Measurements from ENCODE around the gene BHLHE40. TPM values are rescaled to one million over a fixed set of nuclear protein-coding genes. Genes with fewer than 3 reads are reported as not detected.

Gene BHLHE40
- total RNA-seq, 1 donor from 2014 or later = 52.2 TPM

DNA sequence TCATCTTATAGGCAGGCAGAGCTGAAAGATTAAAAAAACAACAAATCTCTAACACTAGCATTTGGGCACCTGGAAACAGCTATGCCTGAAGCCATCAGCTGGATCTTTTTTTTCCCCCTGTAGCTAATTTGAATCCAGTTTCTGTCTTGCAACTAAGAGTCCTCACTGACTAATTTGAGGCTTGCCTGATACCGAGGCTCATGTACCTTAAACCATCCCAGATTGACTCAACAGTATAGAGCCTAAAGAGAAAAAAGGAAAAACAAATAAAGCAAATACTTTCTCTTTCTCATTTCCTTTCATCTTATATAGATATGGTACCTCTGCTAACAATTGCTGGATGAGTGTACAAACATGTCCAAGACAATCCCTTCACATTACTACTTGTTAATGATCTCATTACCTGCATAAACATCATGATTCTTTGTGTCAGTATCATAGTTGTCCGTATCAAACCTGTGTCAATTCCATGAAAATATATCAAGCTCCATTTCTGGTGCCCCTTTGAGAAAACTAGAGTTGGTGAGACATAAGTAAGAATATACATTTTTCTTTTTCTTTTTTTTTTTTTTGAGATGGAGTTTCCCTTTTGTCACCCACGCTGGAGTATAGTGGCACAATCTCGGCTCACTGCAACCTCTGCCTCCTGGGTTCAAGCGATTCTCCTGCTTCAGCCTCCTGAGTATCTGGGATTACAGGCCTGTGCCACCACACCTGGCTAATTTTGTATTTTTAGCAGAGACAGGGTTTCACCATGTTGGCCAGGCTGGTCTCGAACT is 43.1 kb downstream of the BHLHE40 start:
- H3K36me3 ChIP-seq = no peaks in the 10 kb centered on the region
- peaks cover 2 to 30% of the 10 kb centered on the region in 2 donors for H3K4me1 ChIP-seq
- TF ChIP-seq, protein P1, sequence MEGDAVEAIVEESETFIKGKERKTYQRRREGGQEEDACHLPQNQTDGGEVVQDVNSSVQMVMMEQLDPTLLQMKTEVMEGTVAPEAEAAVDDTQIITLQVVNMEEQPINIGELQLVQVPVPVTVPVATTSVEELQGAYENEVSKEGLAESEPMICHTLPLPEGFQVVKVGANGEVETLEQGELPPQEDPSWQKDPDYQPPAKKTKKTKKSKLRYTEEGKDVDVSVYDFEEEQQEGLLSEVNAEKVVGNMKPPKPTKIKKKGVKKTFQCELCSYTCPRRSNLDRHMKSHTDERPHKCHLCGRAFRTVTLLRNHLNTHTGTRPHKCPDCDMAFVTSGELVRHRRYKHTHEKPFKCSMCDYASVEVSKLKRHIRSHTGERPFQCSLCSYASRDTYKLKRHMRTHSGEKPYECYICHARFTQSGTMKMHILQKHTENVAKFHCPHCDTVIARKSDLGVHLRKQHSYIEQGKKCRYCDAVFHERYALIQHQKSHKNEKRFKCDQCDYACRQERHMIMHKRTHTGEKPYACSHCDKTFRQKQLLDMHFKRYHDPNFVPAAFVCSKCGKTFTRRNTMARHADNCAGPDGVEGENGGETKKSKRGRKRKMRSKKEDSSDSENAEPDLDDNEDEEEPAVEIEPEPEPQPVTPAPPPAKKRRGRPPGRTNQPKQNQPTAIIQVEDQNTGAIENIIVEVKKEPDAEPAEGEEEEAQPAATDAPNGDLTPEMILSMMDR (IDR thresholded peaks at IDR 0.05) = no peak
- no peak overlapping the region for H3K4me3 ChIP-seq
- H3K27me3 ChIP-seq = no peaks in the 10 kb centered on the region
- DNase-seq (ENCODE audit: low spot score in 2 of 2) = no peak
- H3K27ac ChIP-seq = peak overlapping the region; percentile 88 to 94
- H3K9me3 ChIP-seq = no peaks in the 10 kb centered on the region
- intact Hi-C loops (cut with DNase I) = loop anchor here (2.0 to 10.0 kb wide), 3 partner anchors 28 to 438 kb away; no protein-coding TSS in a partner anchor

DNA sequence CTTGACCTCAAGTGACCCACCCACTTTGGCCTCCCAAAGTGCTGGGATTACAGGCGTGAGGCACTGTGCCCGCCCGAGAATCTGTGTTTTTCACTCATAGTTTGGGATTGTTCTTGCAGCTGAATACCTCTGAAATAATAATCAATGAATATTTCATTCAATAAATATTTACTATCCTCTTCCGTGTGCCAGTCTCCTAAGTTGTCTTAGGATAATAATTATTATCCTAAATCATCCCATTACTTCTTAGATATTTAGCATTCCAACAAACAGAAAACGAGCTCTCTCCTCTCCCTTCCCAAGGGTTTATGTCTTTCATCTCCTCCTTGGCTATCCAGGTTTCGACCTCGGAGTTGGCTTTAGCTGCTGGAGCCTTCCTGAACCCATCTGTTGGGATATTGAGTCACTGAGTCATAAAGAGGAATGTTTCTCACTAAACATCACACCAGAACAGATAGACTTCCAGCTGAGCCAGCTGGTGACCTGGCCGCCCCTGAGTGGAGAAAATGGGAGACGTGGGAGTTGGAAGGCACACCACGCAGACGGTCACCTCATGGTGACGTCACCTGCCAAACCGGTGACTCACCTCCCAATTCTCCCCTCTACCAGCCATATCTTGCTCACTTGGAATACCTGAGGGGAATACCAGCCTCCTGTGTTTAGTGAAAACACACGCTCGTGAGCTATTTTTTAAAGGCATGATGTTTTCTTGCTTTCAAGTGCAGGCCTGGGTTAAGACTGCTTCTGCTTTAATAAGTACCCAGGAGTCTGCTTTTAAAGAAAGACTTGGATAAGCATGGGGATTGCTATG is 43.9 kb downstream of the BHLHE40 start:
- intact Hi-C loops (cut with DNase I) = loop anchor here (2.0 to 10.0 kb wide), 3 partner anchors 28 to 438 kb away; no protein-coding TSS in a partner anchor
- no peaks in the 10 kb centered on the region for H3K36me3 ChIP-seq
- peaks cover 2 to 23% of the 10 kb centered on the region in 2 donors for H3K4me1 ChIP-seq
- peak overlapping the region; percentile 88 to 94 for H3K27ac ChIP-seq
- peak; percentile 61 to 91 for DNase-seq (ENCODE audit: low spot score in 2 of 2)
- TF ChIP-seq, protein P1 (IDR thresholded peaks at IDR 0.05) = no peak
- no peaks in the 10 kb centered on the region for H3K9me3 ChIP-seq
- H3K27me3 ChIP-seq = no peaks in the 10 kb centered on the region
- H3K4me3 ChIP-seq = no peak overlapping the region

DNA sequence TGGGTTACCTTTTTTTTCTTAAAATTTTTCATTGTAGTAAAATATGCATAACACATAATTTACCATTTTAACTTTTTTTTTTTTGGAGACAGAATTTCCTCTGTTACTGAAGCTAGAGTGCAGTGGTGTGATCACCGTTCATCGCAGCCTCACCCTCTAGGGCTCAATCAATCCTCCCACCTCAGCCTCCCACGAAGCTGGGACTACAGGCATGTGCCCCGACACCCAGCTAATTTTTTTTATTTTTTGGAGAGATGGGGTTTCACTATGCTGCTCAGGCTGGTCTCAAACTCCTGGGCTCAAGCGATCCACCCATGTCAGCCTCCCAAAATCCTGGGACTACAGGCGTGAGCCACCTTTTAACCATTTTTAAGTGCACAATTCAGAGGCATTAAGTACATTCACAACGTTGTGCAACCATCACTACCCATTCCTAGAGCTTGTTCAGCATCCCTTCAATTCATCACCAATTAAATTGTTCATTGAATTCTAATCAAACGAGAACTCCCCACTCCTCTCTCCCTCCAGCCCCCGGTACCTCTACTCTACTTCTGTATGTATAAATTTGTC is 44.6 kb downstream of the BHLHE40 start:
- TF ChIP-seq, protein P1 (IDR thresholded peaks at IDR 0.05) = no peak
- no peak for DNase-seq (ENCODE audit: low spot score in 2 of 2)
- H3K9me3 ChIP-seq = no peaks in the 10 kb centered on the region
- peaks cover 0 to 21% of the 10 kb centered on the region in 2 donors for H3K4me1 ChIP-seq
- H3K27ac ChIP-seq = peak overlapping the region; percentile 88 to 94
- H3K27me3 ChIP-seq = no peaks in the 10 kb centered on the region
- intact Hi-C loops (cut with DNase I) = loop anchor here (2.0 to 10.0 kb wide), 3 partner anchors 29 to 439 kb away; no protein-coding TSS in a partner anchor
- no peaks in the 10 kb centered on the region for H3K36me3 ChIP-seq
- H3K4me3 ChIP-seq = no peak overlapping the region

DNA sequence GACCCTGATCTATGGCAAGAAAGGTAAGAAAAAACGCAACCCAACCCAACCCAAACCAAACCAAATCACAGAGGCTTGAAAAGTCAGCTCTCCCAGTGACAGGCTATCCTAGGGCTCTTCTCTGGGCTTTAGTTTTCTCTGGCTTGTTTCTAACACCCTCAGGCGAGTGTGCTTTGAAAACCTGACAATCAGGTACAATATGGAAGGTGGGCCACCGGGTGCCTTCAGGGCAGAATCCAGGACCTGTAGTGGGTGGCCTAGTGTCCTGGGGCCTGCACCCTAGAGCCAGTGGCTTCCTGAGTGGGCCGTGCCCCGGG is 46.8 kb downstream of the BHLHE40 start:
- intact Hi-C loops (cut with DNase I) = loop anchor here (1.0 to 10.0 kb wide), 6 partner anchors 27 to 441 kb away; no protein-coding TSS in a partner anchor
- Histone ChIP-seq H3K27ac (peak overlapping the region; percentile 88 to 94), H3K4me3 (peak overlapping the region; percentile 60 to 62), H3K36me3 (no peaks in the 10 kb centered on the region), H3K9me3 (no peaks in the 10 kb centered on the region), H3K27me3 (no peaks in the 10 kb centered on the region), H3K4me1 (peaks cover 0 to 21% of the 10 kb centered on the region in 2 donors)
- TF ChIP-seq, protein P1 (IDR thresholded peaks at IDR 0.05) = no peak
- no peak for DNase-seq (ENCODE audit: low spot score in 2 of 2)

DNA sequence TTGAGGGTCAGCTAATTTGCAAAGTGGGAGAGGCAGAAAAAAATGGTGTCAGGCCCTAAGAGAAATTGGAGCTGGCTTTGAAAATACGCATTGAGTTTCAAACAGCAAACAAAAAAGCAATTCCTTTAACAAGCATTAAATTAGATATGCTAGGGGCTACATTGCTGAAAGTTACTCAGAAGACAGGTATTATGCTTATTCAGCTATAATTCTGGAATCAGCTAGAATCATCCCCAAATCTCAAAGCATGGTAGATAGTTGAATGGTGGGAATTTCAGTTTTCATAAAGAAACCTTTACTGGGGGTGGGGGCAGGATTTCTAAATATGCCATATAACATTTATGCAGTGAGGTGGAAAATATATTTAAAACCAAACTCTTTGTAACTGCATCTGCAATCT is 50.5 kb downstream of the BHLHE40 start:
- no peak overlapping the region for H3K4me3 ChIP-seq
- no peaks in the 10 kb centered on the region for H3K9me3 ChIP-seq
- H3K36me3 ChIP-seq = no peaks in the 10 kb centered on the region
- no peaks in the 10 kb centered on the region for H3K27me3 ChIP-seq
- no peak for DNase-seq (ENCODE audit: low spot score in 2 of 2)
- H3K27ac ChIP-seq = no peak overlapping the region
- intact Hi-C loops (cut with DNase I) = loop anchor here (10.0 kb wide), 1 partner anchor 445 kb away; no protein-coding TSS in a partner anchor
- TF ChIP-seq, protein P1 (IDR thresholded peaks at IDR 0.05) = no peak
- peaks cover 0 to 6% of the 10 kb centered on the region in 2 donors for H3K4me1 ChIP-seq
